ENCODE results near the gene TPCN1. TPM values are rescaled to one million over a fixed set of nuclear protein-coding genes. Genes with fewer than 3 reads are reported as not detected.
A peak's percentile ranks its signal among the peaks of the same experiment; 100 is the strongest.

TPCN1 gene
- total and polyA plus RNA-seq, 2 experiments from 2014 or later, result 16.9 to 32.1 TPM

GRCh38 chr12:113237748-113238147, 16.5 kb downstream of the TPCN1 start:
- H3K4me1 ChIP-seq (ENCODE audit: insufficient read depth), result peaks cover 36% of the 10 kb centered on the region
- no peaks in the 10 kb centered on the region for H3K27me3 ChIP-seq
- no peak for DNase-seq (ENCODE audit: low spot score)
- H3K4me3 ChIP-seq, result no peak overlapping the region
- H3K27ac ChIP-seq, result peak overlapping the region; percentile 98
- H3K79me2 ChIP-seq, result no peaks in the 10 kb centered on the region
- TF ChIP-seq CTCF (IDR thresholded peaks at IDR 0.05; ENCODE audit: poor library complexity) (no peak), EZH2phosphoT487 (IDR thresholded peaks at IDR 0.05; ENCODE audit: low read depth, severe bottlenecking, unreplicated experiment) (no peak), EZH2 (IDR thresholded peaks at IDR 0.05; ENCODE audit: borderline replicate concordance) (no peak)
- no peak overlapping the region for H2AFZ ChIP-seq
- no peaks in the 10 kb centered on the region for H3K36me3 ChIP-seq (replicated peaks; ENCODE audit: insufficient read depth, low read depth)
- H3K9me3 ChIP-seq (ENCODE audit: low read depth), result no peaks in the 10 kb centered on the region
- H4K20me1 ChIP-seq (ENCODE audit: insufficient read depth, poor library complexity, severe bottlenecking), result no peaks in the 10 kb centered on the region
- H3K4me2 ChIP-seq, result no peak overlapping the region
- WGBS (ENCODE audit: low lambda C conversion rate, missing lambda C conversion rate), result 94% methylated on average over 4 of the region's 4 CpGs
- H3K9me2 ChIP-seq (replicated peaks; ENCODE audit: insufficient read depth), result no peaks in the 10 kb centered on the region

- no peaks in the 10 kb centered on the region for H3K27me3 ChIP-seq
- peak overlapping the region; percentile 98 for H3K27ac ChIP-seq
- no peaks in the 10 kb centered on the region for H3K79me2 ChIP-seq
- H4K20me1 ChIP-seq (ENCODE audit: insufficient read depth, poor library complexity, severe bottlenecking), result no peaks in the 10 kb centered on the region
- H3K4me2 ChIP-seq, result no peak overlapping the region
- H3K9me3 ChIP-seq (ENCODE audit: low read depth), result no peaks in the 10 kb centered on the region
- no peak overlapping the region for H2AFZ ChIP-seq
- H3K9me2 ChIP-seq (replicated peaks; ENCODE audit: insufficient read depth), result no peaks in the 10 kb centered on the region
- H3K4me1 ChIP-seq (ENCODE audit: insufficient read depth), result peaks cover 36% of the 10 kb centered on the region
- WGBS (ENCODE audit: low lambda C conversion rate, missing lambda C conversion rate), result 67% methylated on average over 3 of the region's 3 CpGs
- no peaks in the 10 kb centered on the region for H3K36me3 ChIP-seq (replicated peaks; ENCODE audit: insufficient read depth, low read depth)
- TF ChIP-seq CTCF (IDR thresholded peaks at IDR 0.05; ENCODE audit: poor library complexity) (no peak), EZH2 (IDR thresholded peaks at IDR 0.05; ENCODE audit: borderline replicate concordance) (no peak), EZH2phosphoT487 (IDR thresholded peaks at IDR 0.05; ENCODE audit: low read depth, severe bottlenecking, unreplicated experiment) (no peak)
- H3K4me3 ChIP-seq, result no peak overlapping the region
- DNase-seq (ENCODE audit: low spot score), result no peak
Observed at GRCh38 chr12:113238309-113238708, 17.0 kb downstream of the TPCN1 start.

GRCh38 chr12:113239288-113239771, 18.1 kb downstream of the TPCN1 start:
- no peak overlapping the region for H3K4me3 ChIP-seq
- H3K9me3 ChIP-seq (ENCODE audit: low read depth), result no peaks in the 10 kb centered on the region
- no peak overlapping the region for H3K4me2 ChIP-seq
- H3K27ac ChIP-seq, result peak overlapping the region; percentile 98
- TF ChIP-seq EZH2phosphoT487 (IDR thresholded peaks at IDR 0.05; ENCODE audit: low read depth, severe bottlenecking, unreplicated experiment), result no peak
- TF ChIP-seq CTCF (IDR thresholded peaks at IDR 0.05; ENCODE audit: poor library complexity), result no peak
- no peak for TF ChIP-seq EZH2 (IDR thresholded peaks at IDR 0.05; ENCODE audit: borderline replicate concordance)
- no peaks in the 10 kb centered on the region for H3K27me3 ChIP-seq
- H3K79me2 ChIP-seq, result peaks cover 4% of the 10 kb centered on the region
- 80% methylated on average over 3 of the region's 3 CpGs for WGBS (ENCODE audit: low lambda C conversion rate, missing lambda C conversion rate)
- H3K9me2 ChIP-seq (replicated peaks; ENCODE audit: insufficient read depth), result no peaks in the 10 kb centered on the region
- no peak for DNase-seq (ENCODE audit: low spot score)
- no peaks in the 10 kb centered on the region for H3K36me3 ChIP-seq (replicated peaks; ENCODE audit: insufficient read depth, low read depth)
- H2AFZ ChIP-seq, result no peak overlapping the region
- no peaks in the 10 kb centered on the region for H4K20me1 ChIP-seq (ENCODE audit: insufficient read depth, poor library complexity, severe bottlenecking)
- peaks cover 43% of the 10 kb centered on the region for H3K4me1 ChIP-seq (ENCODE audit: insufficient read depth)

Data from hepatocyte (in vitro differentiated cells).